ENCODE results near the gene DOLK.
A peak's percentile ranks its signal among the peaks of the same experiment; 100 is the strongest.

The DOLK gene

GRCh38 chr9:128901822-128902221 lies 45.6 kb downstream of the DOLK start:
- DNase-seq (ENCODE audit: low read depth, low spot score) = no peak
- H3K4me3 ChIP-seq (ENCODE audit: low read depth, low read length) = no peak overlapping the region
- in situ Hi-C loops (cut with HindIII; ENCODE audit: low sequenced_read_pairs) = no loop called here
- TF ChIP-seq, protein P1, sequence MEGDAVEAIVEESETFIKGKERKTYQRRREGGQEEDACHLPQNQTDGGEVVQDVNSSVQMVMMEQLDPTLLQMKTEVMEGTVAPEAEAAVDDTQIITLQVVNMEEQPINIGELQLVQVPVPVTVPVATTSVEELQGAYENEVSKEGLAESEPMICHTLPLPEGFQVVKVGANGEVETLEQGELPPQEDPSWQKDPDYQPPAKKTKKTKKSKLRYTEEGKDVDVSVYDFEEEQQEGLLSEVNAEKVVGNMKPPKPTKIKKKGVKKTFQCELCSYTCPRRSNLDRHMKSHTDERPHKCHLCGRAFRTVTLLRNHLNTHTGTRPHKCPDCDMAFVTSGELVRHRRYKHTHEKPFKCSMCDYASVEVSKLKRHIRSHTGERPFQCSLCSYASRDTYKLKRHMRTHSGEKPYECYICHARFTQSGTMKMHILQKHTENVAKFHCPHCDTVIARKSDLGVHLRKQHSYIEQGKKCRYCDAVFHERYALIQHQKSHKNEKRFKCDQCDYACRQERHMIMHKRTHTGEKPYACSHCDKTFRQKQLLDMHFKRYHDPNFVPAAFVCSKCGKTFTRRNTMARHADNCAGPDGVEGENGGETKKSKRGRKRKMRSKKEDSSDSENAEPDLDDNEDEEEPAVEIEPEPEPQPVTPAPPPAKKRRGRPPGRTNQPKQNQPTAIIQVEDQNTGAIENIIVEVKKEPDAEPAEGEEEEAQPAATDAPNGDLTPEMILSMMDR (IDR thresholded peaks at IDR 0.05; ENCODE audit: low read depth, low read length) = no peak

DNA sequence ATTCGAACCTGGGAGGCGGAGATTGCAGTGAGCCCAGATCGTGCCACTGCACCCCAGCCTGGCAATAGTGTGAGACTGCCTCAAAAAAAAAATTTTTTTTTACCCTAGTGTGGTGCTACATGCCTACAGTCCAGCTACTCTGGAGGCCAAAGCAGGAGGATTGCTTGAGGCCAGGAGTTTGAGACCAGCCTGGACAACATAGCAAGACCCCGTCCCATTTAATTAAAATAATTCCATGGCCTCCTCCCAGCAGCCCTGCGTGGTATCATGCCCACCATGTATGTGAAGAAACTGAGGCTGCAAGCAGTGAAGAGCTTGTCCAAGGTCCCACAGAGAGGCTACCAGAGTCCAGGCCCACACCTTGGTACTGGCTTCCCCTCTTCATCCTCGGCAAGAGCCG lies 46.0 kb downstream of the DOLK start:
- TF ChIP-seq, protein P1 (IDR thresholded peaks at IDR 0.05; ENCODE audit: low read depth, low read length) = no peak
- no peak overlapping the region for H3K4me3 ChIP-seq (ENCODE audit: low read depth, low read length)
- in situ Hi-C loops (cut with HindIII; ENCODE audit: low sequenced_read_pairs) = no loop called here

GRCh38 chr9:128899566-128900322 lies 47.7 kb downstream of the DOLK start:
- no peak overlapping the region for H3K4me3 ChIP-seq (ENCODE audit: low read depth, low read length)
- DNase-seq (ENCODE audit: low read depth, low spot score) = no peak
- TF ChIP-seq, protein P1 (IDR thresholded peaks at IDR 0.05; ENCODE audit: low read depth, low read length) = no peak
- in situ Hi-C loops (cut with HindIII; ENCODE audit: low sequenced_read_pairs) = no loop called here

More for the DNA sequence above, 46.0 kb downstream of the DOLK start:
- no peak for DNase-seq (ENCODE audit: low read depth, low spot score)

- H3K4me3 ChIP-seq (ENCODE audit: low read depth, low read length) = no peak overlapping the region
- TF ChIP-seq, protein P1 (IDR thresholded peaks at IDR 0.05; ENCODE audit: low read depth, low read length) = no peak
- in situ Hi-C loops (cut with HindIII; ENCODE audit: low sequenced_read_pairs) = no loop called here
- DNase-seq (ENCODE audit: low read depth, low spot score) = no peak
Measured at GRCh38 chr9:128898845-128899565, 48.4 kb downstream of the DOLK start.

- H3K4me3 ChIP-seq (ENCODE audit: low read depth, low read length) = no peak overlapping the region
- DNase-seq (ENCODE audit: low read depth, low spot score) = no peak
- in situ Hi-C loops (cut with HindIII; ENCODE audit: low sequenced_read_pairs) = no loop called here
- TF ChIP-seq, protein P1 (IDR thresholded peaks at IDR 0.05; ENCODE audit: low read depth, low read length) = no peak
Measured at GRCh38 chr9:128898382-128898781, 49.0 kb downstream of the DOLK start.

DNA sequence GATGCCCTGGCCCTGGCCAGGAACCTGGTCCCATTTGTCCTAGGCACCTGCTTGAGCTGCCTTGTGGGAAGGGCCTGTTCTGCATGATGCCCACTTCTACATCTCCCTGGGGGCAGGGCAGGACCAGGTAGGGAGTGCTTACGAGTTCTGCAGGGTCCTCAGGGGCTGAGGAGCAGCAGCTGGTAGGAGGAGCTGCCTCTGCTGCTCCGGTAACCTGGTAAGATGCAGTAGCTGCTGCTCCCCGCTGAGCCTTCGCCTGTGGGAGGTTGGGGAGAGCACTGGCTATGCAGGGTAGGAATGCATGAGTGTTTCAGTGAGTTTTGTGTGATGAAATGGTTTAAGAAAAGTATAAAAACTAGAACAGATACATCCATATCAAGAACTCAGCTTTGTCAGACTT lies 51.8 kb downstream of the DOLK start:
- peak; percentile 62 for DNase-seq (ENCODE audit: low read depth, low spot score)
- TF ChIP-seq, protein P1 (IDR thresholded peaks at IDR 0.05; ENCODE audit: low read depth, low read length) = no peak
- in situ Hi-C loops (cut with HindIII; ENCODE audit: low sequenced_read_pairs) = no loop called here
- no peak overlapping the region for H3K4me3 ChIP-seq (ENCODE audit: low read depth, low read length)
